Neural progenitor cell (in vitro differentiated cells): ENCODE data around the gene ACACB. TPM values are rescaled to one million over a fixed set of nuclear protein-coding genes. Genes with fewer than 3 reads are reported as not detected.
"Not testable (repeated sequence)": the region's sequence is repeated elsewhere in the genome, so short reads cannot be mapped to it uniquely, and the experiment has no call there.

Experiments
- DNase-seq: peaks from one replicate; pipeline ENCODE4 v3.0.0-alpha.2; 2016; ENCODE audit warnings: low spot score
- H2AFZ ChIP-seq: fragments of 200-600 bp; sonication (generic); replicated peaks from 2 replicates; pipeline ENCODE4 v1.6.1; 2016; ENCODE audit warnings: antibody characterized with exemption
- H3F3A ChIP-seq: fragments of 200-600 bp; sonication (generic); 2 replicates; pipeline ENCODE4 v1.6.1; 2016; ENCODE audit warnings: antibody characterized with exemption, low read depth
- H3K27ac ChIP-seq: fragments of 200-600 bp; sonication (generic); 2 replicates; pipeline ENCODE4 v1.5.1; 2016; ENCODE audit warnings: mild to moderate bottlenecking
- H3K27me3 ChIP-seq: fragments of 200-600 bp; sonication (generic); 2 replicates; pipeline ENCODE4 v1.6.1; 2016; ENCODE audit warnings: mild to moderate bottlenecking, moderate library complexity
- H3K36me3 ChIP-seq: fragments of 200-600 bp; sonication (generic); 2 replicates; pipeline ENCODE4 v1.5.1; 2016
- H3K4me1 ChIP-seq: fragments of 200-600 bp; sonication (generic); 2 replicates; pipeline ENCODE4 v1.6.1; 2016; ENCODE audit warnings: mixed run types
- H3K4me2 ChIP-seq: fragments of 200-600 bp; sonication (generic); 2 replicates; pipeline ENCODE4 v1.6.1; 2016
- H3K4me3 ChIP-seq: fragments of 200-600 bp; sonication (generic); 2 replicates; pipeline ENCODE4 v1.5.1; 2016
- H3K79me2 ChIP-seq: fragments of 200-600 bp; sonication (generic); 2 replicates; pipeline ENCODE4 v1.6.1; 2016; ENCODE audit warnings: low read depth
- H3K9ac ChIP-seq: fragments of 200-600 bp; sonication (generic); 2 replicates; pipeline ENCODE4 v1.6.1; 2016
- H3K9me3 ChIP-seq: fragments of 200-600 bp; sonication (generic); 2 replicates; pipeline ENCODE4 v1.5.1; 2016; ENCODE audit warnings: low read depth
- H4K20me1 ChIP-seq: fragments of 200-600 bp; sonication (generic); 2 replicates; pipeline ENCODE4 v1.6.1; 2016; ENCODE audit warnings: low read depth
- H3K27ac Mint-ChIP-seq: 3 replicates; pipeline ENCODE4 v1.8.0; 2021; ENCODE audit warnings: mixed read lengths
- H3K27me3 Mint-ChIP-seq: 2 replicates; pipeline ENCODE4 v1.8.0; 2022; ENCODE audit warnings: low read depth, mild to moderate bottlenecking, inconsistent platforms, moderate library complexity, mixed read lengths; ENCODE audit not compliant: insufficient read depth
- H3K36me3 Mint-ChIP-seq: 3 replicates; pipeline ENCODE4 v1.8.0; 2021; ENCODE audit warnings: mixed read lengths
- H3K4me1 Mint-ChIP-seq: 3 replicates; pipeline ENCODE4 v1.8.0; 2021; ENCODE audit warnings: mixed read lengths
- H3K4me3 Mint-ChIP-seq: 3 replicates; pipeline ENCODE4 v1.8.0; 2021; ENCODE audit warnings: mild to moderate bottlenecking, moderate library complexity, mixed read lengths
- H3K9me3 Mint-ChIP-seq: 3 replicates; pipeline ENCODE4 v1.8.0; 2020; ENCODE audit warnings: mixed read lengths
- EZH2 ChIP-seq: fragments of 200-600 bp; sonication (generic); IDR thresholded peaks from 2 replicates; pipeline ENCODE4 v1.6.1; 2017; ENCODE audit warnings: antibody characterized with exemption, mild to moderate bottlenecking, moderate library complexity
- EZH2phosphoT487 ChIP-seq: fragments of 200-600 bp; sonication (generic); IDR thresholded peaks from 2 replicates; pipeline ENCODE4 v1.6.1; 2017; ENCODE audit warnings: antibody characterized with exemption
- total RNA-seq: library from RNA; depleted of rRNA; stranded (reverse); fragments of >200 nt; gene quantifications from 2 replicates; pipeline ENCODE4 v1.2.3, GENCODE V29; 2015; ENCODE audit warnings: low replicate concordance
- TF ChIP-seq, protein P1 (sequence below): fragments of 200-600 bp; sonication (generic); IDR thresholded peaks from 2 replicates; pipeline ENCODE4 v1.5.1; 2017; ENCODE audit warnings: antibody characterized with exemption, mild to moderate bottlenecking

The ACACB gene
- total RNA-seq, 1 donor from 2014 or later, result 2.4 TPM

DNA sequence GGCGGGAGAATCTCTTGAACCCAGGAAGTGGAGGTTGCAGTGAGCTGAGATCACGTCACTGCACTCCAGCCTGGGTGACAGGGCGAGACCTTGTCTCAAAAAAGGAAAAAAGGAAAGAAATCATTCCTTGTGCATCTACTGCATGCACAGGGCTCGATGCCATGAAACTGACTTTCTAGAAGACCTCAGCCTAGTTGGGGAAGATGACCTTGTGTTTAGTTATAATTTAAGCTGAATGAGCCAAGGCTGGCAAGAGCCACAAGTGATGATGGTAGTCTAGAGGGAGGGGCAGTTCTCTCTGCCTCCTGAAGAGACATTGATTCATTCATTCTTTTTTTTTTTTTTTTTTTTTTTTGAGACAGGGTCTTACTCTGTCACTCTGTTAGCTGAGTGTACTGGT lies 24.2 kb downstream of the ACACB start:
- H3K4me3 Mint-ChIP-seq, result no peak overlapping the region
- Histone ChIP-seq H4K20me1 (no peaks in the 10 kb centered on the region), H3K4me3 (no peak overlapping the region), H3F3A (no peaks in the 10 kb centered on the region), H2AFZ (no peak overlapping the region), H3K4me1 (no peaks in the 10 kb centered on the region), H3K36me3 (no peaks in the 10 kb centered on the region), H3K27me3 (no peaks in the 10 kb centered on the region), H3K27ac (no peak overlapping the region), H3K79me2 (no peaks in the 10 kb centered on the region), H3K4me2 (no peak overlapping the region), H3K9ac (no peak overlapping the region), H3K9me3 (no peaks in the 10 kb centered on the region)
- no peak overlapping the region for H3K27ac Mint-ChIP-seq
- peaks cover 12% of the 10 kb centered on the region for H3K9me3 Mint-ChIP-seq
- H3K4me1 Mint-ChIP-seq, result peaks cover 4% of the 10 kb centered on the region
- peaks cover 3% of the 10 kb centered on the region for H3K36me3 Mint-ChIP-seq
- TF ChIP-seq EZH2 (no peak), EZH2phosphoT487 (no peak)
- TF ChIP-seq, protein P1, sequence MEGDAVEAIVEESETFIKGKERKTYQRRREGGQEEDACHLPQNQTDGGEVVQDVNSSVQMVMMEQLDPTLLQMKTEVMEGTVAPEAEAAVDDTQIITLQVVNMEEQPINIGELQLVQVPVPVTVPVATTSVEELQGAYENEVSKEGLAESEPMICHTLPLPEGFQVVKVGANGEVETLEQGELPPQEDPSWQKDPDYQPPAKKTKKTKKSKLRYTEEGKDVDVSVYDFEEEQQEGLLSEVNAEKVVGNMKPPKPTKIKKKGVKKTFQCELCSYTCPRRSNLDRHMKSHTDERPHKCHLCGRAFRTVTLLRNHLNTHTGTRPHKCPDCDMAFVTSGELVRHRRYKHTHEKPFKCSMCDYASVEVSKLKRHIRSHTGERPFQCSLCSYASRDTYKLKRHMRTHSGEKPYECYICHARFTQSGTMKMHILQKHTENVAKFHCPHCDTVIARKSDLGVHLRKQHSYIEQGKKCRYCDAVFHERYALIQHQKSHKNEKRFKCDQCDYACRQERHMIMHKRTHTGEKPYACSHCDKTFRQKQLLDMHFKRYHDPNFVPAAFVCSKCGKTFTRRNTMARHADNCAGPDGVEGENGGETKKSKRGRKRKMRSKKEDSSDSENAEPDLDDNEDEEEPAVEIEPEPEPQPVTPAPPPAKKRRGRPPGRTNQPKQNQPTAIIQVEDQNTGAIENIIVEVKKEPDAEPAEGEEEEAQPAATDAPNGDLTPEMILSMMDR, result no peak
- no peaks in the 10 kb centered on the region for H3K27me3 Mint-ChIP-seq
- no peak for DNase-seq

DNA sequence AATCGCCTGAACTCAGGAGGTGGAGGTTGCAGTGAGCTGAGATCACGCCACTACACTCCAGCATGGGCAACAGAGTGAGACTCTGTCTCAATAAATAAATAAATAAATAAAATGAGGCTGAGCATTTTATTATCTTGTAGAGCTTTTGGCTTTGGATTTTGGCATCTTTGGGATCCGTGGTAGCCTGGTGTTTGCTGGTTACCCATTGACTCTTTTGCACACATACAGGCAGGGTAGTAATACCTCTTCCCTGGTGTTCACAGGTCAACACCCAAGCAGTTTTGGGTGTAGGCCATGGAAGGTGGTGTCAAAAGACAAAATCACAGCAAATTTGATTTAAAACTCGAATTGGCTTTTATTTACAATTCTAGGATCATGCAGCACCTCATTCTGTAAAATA lies 27.8 kb downstream of the ACACB start:
- Histone ChIP-seq H3K9me3 (no peaks in the 10 kb centered on the region), H4K20me1 (no peaks in the 10 kb centered on the region), H3K27ac (no peak overlapping the region), H3K79me2 (no peaks in the 10 kb centered on the region), H2AFZ (no peak overlapping the region), H3K27me3 (no peaks in the 10 kb centered on the region), H3K9ac (no peak overlapping the region), H3F3A (no peaks in the 10 kb centered on the region), H3K4me1 (no peaks in the 10 kb centered on the region), H3K4me3 (no peak overlapping the region), H3K4me2 (no peak overlapping the region), H3K36me3 (no peaks in the 10 kb centered on the region)
- H3K36me3 Mint-ChIP-seq, result peaks cover 3% of the 10 kb centered on the region
- no peaks in the 10 kb centered on the region for H3K27me3 Mint-ChIP-seq
- H3K4me3 Mint-ChIP-seq, result no peak overlapping the region
- no peak for DNase-seq
- no peaks in the 10 kb centered on the region for H3K9me3 Mint-ChIP-seq
- H3K4me1 Mint-ChIP-seq, result peaks cover 6% of the 10 kb centered on the region
- TF ChIP-seq EZH2phosphoT487, result no peak
- TF ChIP-seq EZH2, result no peak
- TF ChIP-seq, protein P1, result no peak
- no peak overlapping the region for H3K27ac Mint-ChIP-seq

DNA sequence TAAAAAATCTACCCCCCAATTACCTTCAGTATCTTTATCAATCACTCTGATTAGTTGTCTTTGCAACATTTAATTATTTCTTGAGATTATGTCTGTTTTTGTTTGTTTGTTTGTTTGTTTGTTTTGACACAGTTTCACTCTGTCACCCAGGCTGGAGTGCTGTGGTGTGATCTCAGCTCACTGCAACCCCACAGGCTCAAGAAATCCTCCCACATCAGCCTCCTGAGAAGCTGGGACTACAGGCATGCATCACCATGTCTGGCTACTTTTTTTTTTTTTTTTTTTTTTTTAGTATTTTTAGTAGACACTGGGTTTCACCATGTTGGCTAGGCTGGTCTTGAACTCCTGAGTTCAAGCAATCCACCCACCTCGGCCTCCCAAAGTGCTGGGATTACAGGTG lies 30.7 kb downstream of the ACACB start:
- not testable (repeated sequence) for DNase-seq, H2AFZ ChIP-seq, H3K4me1 Mint-ChIP-seq, H3K9me3 Mint-ChIP-seq, H3K4me3 ChIP-seq, H3K27me3 ChIP-seq, H3K36me3 ChIP-seq, H3K79me2 ChIP-seq, H3K4me3 Mint-ChIP-seq, H3K4me1 ChIP-seq, H3K27ac ChIP-seq, H4K20me1 ChIP-seq, H3F3A ChIP-seq, H3K27me3 Mint-ChIP-seq, H3K27ac Mint-ChIP-seq, H3K36me3 Mint-ChIP-seq, H3K4me2 ChIP-seq, H3K9ac ChIP-seq, H3K9me3 ChIP-seq

DNA sequence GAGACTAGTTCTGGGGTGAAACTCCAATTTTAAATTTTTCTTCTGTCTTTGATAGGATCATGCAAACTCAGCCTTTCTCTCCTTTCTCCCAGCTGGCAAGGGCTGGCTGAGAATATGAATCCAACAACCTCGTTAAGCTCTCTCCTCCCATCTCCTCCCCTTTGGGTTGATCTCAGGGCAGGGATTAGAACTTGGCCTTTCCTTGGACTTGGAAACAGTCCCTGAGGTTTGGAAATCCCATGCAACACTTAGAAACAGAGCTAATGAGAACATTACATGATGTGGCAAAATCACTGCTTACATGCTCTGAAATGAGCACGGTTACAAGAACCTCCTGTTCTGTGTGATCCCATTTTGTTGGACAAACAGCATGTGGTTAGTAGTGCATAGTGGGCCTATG lies 31.6 kb downstream of the ACACB start:
- no peaks in the 10 kb centered on the region for H3K36me3 Mint-ChIP-seq
- no peak for DNase-seq
- Histone ChIP-seq H3K4me1 (no peaks in the 10 kb centered on the region), H4K20me1 (no peaks in the 10 kb centered on the region), H3K79me2 (no peaks in the 10 kb centered on the region), H3K27me3 (peaks cover 2% of the 10 kb centered on the region), H3K36me3 (no peaks in the 10 kb centered on the region), H3K27ac (no peak overlapping the region), H3K4me3 (no peak overlapping the region), H3K4me2 (no peak overlapping the region), H2AFZ (no peak overlapping the region), H3F3A (no peaks in the 10 kb centered on the region), H3K9ac (no peak overlapping the region), H3K9me3 (no peaks in the 10 kb centered on the region)
- H3K9me3 Mint-ChIP-seq, result no peaks in the 10 kb centered on the region
- peaks cover 2% of the 10 kb centered on the region for H3K27me3 Mint-ChIP-seq
- TF ChIP-seq EZH2phosphoT487 (no peak), EZH2 (no peak)
- TF ChIP-seq, protein P1, result no peak
- no peak overlapping the region for H3K27ac Mint-ChIP-seq
- no peak overlapping the region for H3K4me3 Mint-ChIP-seq
- peaks cover 2% of the 10 kb centered on the region for H3K4me1 Mint-ChIP-seq
